HEK293 (cell line): ENCODE data around the gene EPHB1.

Experiments
- CTCF ChIA-PET: fragments of 350-600 bp; formaldehyde crosslinking; extraction: SDS; loops from one replicate; lab custom pipeline; 2021; ENCODE audit warnings: antibody characterized with exemption; lab: Yijun Ruan, JAX
- POLR2A ChIA-PET: fragments of 300-600 bp; formaldehyde crosslinking; extraction: SDS; loops from one replicate; lab custom pipeline; 2020; ENCODE audit warnings: antibody characterized with exemption, inconsistent platforms; lab: Yijun Ruan, JAX
- H3K27ac ChIP-seq: fragments of 200-500 bp; sonication (Bioruptor generic); 2 replicates; pipeline ENCODE4 v1.5.1; 2014; ENCODE audit warnings: low read depth, low read length, control low read depth, inconsistent platforms; ENCODE audit errors: extremely low read depth
- H3K36me3 ChIP-seq, 2 experiments: fragments of 200-500 bp in 1 of 2; sonication (Bioruptor generic) in 1 of 2; 1 replicate in 1 of 2; 2 replicates in 1 of 2; pipeline ENCODE4 v1.5.1; 2014 to 2017; ENCODE audit warnings: inconsistent platforms in 2 of 2, low read length in 2 of 2; ENCODE audit not compliant: control insufficient read depth in 2 of 2, insufficient read depth in 1 of 2
- H3K4me1 ChIP-seq: fragments of 200-500 bp; sonication (Bioruptor generic); 2 replicates; pipeline ENCODE4 v1.5.1; 2014; ENCODE audit warnings: mild to moderate bottlenecking, low read length, inconsistent platforms; ENCODE audit not compliant: control insufficient read depth, insufficient read depth
- H3K4me3 ChIP-seq: 2 replicates; pipeline ENCODE4 v1.5.1; 2011; ENCODE audit warnings: low read depth, mild to moderate bottlenecking, control low read depth, low read length, moderate library complexity
- H3K9me3 ChIP-seq: fragments of 200-500 bp; sonication (Bioruptor generic); 2 replicates; pipeline ENCODE4 v1.5.1; 2014; ENCODE audit warnings: low read depth, low read length, inconsistent platforms; ENCODE audit not compliant: control insufficient read depth, insufficient read depth
- GFI1B ChIP-seq: fragments of 450-650 bp; formaldehyde crosslinking; IDR thresholded peaks from 2 replicates; pipeline ENCODE4 v1.5.1; 2016; ENCODE audit warnings: missing biosample characterization, missing genetic modification characterization
- HOXD13 ChIP-seq: sonication (generic); formaldehyde crosslinking; IDR thresholded peaks from 2 replicates; pipeline ENCODE4 v1.8.0; 2022; ENCODE audit warnings: missing genetic modification reagents, borderline replicate concordance
- KLF16 ChIP-seq: fragments of 450-650 bp; formaldehyde crosslinking; IDR thresholded peaks from 2 replicates; pipeline ENCODE4 v1.5.1; 2017; ENCODE audit warnings: missing biosample characterization, missing genetic modification characterization
- SP3 ChIP-seq: fragments of 450-650 bp; formaldehyde crosslinking; IDR thresholded peaks from 2 replicates; pipeline ENCODE4 v1.5.1; 2016; ENCODE audit warnings: missing biosample characterization, missing genetic modification characterization
- YY2 ChIP-seq: fragments of 450-650 bp; formaldehyde crosslinking; IDR thresholded peaks from 2 replicates; pipeline ENCODE4 v1.5.1; 2016; ENCODE audit warnings: missing biosample characterization, missing genetic modification characterization
- ZNF157 ChIP-seq: fragments of 450-650 bp; formaldehyde crosslinking; IDR thresholded peaks from 2 replicates; pipeline ENCODE4 v1.5.1; 2016; ENCODE audit warnings: missing biosample characterization, missing genetic modification characterization
- ZNF16 ChIP-seq: fragments of 450-650 bp; formaldehyde crosslinking; IDR thresholded peaks from 2 replicates; pipeline ENCODE4 v1.5.1; 2016; ENCODE audit warnings: low read depth, missing biosample characterization, missing genetic modification characterization
- ZNF19 ChIP-seq: fragments of 450-650 bp; formaldehyde crosslinking; IDR thresholded peaks from 2 replicates; pipeline ENCODE4; 2016; ENCODE audit warnings: missing biosample characterization, missing genetic modification characterization, low read depth
- ZNF2 ChIP-seq: fragments of 450-650 bp; formaldehyde crosslinking; IDR thresholded peaks from 2 replicates; pipeline ENCODE4 v1.5.1; 2016; ENCODE audit warnings: missing biosample characterization, missing genetic modification characterization
- ZNF223 ChIP-seq: fragments of 450-650 bp; formaldehyde crosslinking; IDR thresholded peaks from 2 replicates; pipeline ENCODE4 v1.5.1; 2016; ENCODE audit warnings: missing biosample characterization, missing genetic modification characterization
- ZNF354C ChIP-seq: fragments of 450-650 bp; formaldehyde crosslinking; IDR thresholded peaks from 2 replicates; pipeline ENCODE4 v1.5.1; 2016; ENCODE audit warnings: missing biosample characterization, missing genetic modification characterization, low read depth, borderline replicate concordance
- ZNF549 ChIP-seq: fragments of 450-650 bp; IDR thresholded peaks from 2 replicates; pipeline ENCODE4 v1.5.1; 2018; ENCODE audit warnings: missing biosample characterization, missing genetic modification characterization, mild to moderate bottlenecking, inconsistent platforms, moderate library complexity
- ZNF701 ChIP-seq: fragments of 450-650 bp; formaldehyde crosslinking; IDR thresholded peaks from 2 replicates; pipeline ENCODE4 v1.5.1; 2016; ENCODE audit warnings: missing biosample characterization, missing genetic modification characterization
- ZNF707 ChIP-seq: fragments of 450-650 bp; formaldehyde crosslinking; IDR thresholded peaks from 2 replicates; pipeline ENCODE4 v1.5.1; 2016; ENCODE audit warnings: missing biosample characterization, missing genetic modification characterization
- TF ChIP-seq, protein P1 (sequence below): fragments of 450-650 bp; formaldehyde crosslinking; IDR thresholded peaks from 2 replicates; pipeline ENCODE4 v1.5.1; 2017; ENCODE audit warnings: missing biosample characterization, missing genetic modification characterization
- TF ChIP-seq, protein P2 (sequence below): fragments of 450-650 bp; formaldehyde crosslinking; IDR thresholded peaks from 2 replicates; pipeline ENCODE4 v1.5.1; 2016; ENCODE audit warnings: missing biosample characterization, missing genetic modification characterization
- TF ChIP-seq, protein P3 (sequence below): fragments of 450-650 bp; formaldehyde crosslinking; IDR thresholded peaks from 2 replicates; pipeline ENCODE4 v1.5.1; 2016; ENCODE audit warnings: missing biosample characterization, missing genetic modification characterization, borderline replicate concordance
- TF ChIP-seq, protein P4 (sequence below): fragments of 450-650 bp; formaldehyde crosslinking; IDR thresholded peaks from 2 replicates; pipeline ENCODE4 v1.5.1; 2017; ENCODE audit warnings: missing biosample characterization, missing genetic modification characterization
- TF ChIP-seq, protein P5 (sequence below): sonication (generic); formaldehyde crosslinking; IDR thresholded peaks from 2 replicates; pipeline ENCODE4 v1.8.1; 2022; ENCODE audit warnings: mild to moderate bottlenecking, moderate library complexity, missing genetic modification reagents
- TF ChIP-seq, protein P6 (sequence below): IDR thresholded peaks from 2 replicates; pipeline ENCODE4 v1.6.1; 2011; ENCODE audit warnings: mild to moderate bottlenecking, low read depth, low read length, borderline replicate concordance

EPHB1 gene

DNA sequence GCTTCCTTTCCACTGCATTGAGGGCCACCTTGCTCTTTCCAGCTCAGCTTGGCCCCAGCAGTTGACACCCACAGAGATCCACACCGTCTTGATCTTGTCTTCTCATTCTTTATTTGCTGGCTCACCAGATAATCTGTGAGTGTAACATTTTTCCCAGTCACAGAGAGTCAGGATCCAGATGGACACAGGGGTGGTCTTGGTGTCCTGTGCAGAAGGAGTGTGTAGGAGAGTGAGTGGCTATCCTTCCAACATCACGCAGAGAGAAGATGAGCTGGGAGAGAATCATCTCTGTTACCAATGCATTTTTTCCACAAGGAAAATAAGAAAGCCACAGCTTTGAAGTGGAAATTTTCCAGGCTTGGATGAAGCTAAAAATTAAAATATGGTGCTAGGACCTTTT is 100.1 kb downstream of the EPHB1 start (continued):
- TF ChIP-seq, protein P1, sequence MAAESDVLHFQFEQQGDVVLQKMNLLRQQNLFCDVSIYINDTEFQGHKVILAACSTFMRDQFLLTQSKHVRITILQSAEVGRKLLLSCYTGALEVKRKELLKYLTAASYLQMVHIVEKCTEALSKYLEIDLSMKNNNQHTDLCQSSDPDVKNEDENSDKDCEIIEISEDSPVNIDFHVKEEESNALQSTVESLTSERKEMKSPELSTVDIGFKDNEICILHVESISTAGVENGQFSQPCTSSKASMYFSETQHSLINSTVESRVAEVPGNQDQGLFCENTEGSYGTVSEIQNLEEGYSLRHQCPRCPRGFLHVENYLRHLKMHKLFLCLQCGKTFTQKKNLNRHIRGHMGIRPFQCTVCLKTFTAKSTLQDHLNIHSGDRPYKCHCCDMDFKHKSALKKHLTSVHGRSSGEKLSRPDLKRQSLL = no peak
- TF ChIP-seq, protein P2, sequence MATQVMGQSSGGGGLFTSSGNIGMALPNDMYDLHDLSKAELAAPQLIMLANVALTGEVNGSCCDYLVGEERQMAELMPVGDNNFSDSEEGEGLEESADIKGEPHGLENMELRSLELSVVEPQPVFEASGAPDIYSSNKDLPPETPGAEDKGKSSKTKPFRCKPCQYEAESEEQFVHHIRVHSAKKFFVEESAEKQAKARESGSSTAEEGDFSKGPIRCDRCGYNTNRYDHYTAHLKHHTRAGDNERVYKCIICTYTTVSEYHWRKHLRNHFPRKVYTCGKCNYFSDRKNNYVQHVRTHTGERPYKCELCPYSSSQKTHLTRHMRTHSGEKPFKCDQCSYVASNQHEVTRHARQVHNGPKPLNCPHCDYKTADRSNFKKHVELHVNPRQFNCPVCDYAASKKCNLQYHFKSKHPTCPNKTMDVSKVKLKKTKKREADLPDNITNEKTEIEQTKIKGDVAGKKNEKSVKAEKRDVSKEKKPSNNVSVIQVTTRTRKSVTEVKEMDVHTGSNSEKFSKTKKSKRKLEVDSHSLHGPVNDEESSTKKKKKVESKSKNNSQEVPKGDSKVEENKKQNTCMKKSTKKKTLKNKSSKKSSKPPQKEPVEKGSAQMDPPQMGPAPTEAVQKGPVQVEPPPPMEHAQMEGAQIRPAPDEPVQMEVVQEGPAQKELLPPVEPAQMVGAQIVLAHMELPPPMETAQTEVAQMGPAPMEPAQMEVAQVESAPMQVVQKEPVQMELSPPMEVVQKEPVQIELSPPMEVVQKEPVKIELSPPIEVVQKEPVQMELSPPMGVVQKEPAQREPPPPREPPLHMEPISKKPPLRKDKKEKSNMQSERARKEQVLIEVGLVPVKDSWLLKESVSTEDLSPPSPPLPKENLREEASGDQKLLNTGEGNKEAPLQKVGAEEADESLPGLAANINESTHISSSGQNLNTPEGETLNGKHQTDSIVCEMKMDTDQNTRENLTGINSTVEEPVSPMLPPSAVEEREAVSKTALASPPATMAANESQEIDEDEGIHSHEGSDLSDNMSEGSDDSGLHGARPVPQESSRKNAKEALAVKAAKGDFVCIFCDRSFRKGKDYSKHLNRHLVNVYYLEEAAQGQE (tag by site-specific recombination) = no peak
- TF ChIP-seq SP3 = no peak

DNA sequence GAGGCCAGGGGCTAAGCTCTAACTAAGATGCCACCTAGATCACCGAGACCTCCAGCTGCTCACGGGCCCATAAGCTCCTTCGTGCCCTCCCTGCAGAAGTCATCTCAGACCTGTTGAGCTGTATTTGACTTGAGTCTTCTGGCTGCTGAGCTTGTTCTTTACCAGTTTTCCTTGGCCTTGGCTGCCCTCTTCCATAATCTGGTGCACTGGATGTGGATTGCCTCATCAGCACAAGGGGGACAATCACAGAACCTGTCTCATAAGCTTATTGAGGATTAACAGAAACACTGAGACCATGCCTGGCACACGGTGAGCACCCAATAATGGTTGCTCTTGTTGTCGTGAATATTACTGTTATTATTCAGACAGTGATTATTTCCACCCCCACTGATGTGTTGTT is 101.1 kb downstream of the EPHB1 start:
- ChIA-PET CTCF (interaction anchor here (1.0 kb wide), 2 partner anchors 295 to 608 kb away, joined by 4 read pairs; no protein-coding TSS in a partner anchor), POLR2A (no interaction called here)
- TF ChIP-seq GFI1B (no peak), ZNF19 (tag by site-specific recombination) (no peak), KLF16 (tag by site-specific recombination) (no peak), HOXD13 (CRISPR knock-in tag) (no peak), ZNF2 (tag by site-specific recombination) (no peak), ZNF223 (no peak), ZNF701 (tag by site-specific recombination) (no peak), ZNF354C (tag by site-specific recombination) (no peak), ZNF157 (tag by site-specific recombination) (no peak), ZNF16 (tag by site-specific recombination) (no peak), ZNF707 (tag by site-specific recombination) (no peak), YY2 (tag by site-specific recombination) (no peak), ZNF549 (tag by site-specific recombination) (no peak)
- TF ChIP-seq, protein P3, sequence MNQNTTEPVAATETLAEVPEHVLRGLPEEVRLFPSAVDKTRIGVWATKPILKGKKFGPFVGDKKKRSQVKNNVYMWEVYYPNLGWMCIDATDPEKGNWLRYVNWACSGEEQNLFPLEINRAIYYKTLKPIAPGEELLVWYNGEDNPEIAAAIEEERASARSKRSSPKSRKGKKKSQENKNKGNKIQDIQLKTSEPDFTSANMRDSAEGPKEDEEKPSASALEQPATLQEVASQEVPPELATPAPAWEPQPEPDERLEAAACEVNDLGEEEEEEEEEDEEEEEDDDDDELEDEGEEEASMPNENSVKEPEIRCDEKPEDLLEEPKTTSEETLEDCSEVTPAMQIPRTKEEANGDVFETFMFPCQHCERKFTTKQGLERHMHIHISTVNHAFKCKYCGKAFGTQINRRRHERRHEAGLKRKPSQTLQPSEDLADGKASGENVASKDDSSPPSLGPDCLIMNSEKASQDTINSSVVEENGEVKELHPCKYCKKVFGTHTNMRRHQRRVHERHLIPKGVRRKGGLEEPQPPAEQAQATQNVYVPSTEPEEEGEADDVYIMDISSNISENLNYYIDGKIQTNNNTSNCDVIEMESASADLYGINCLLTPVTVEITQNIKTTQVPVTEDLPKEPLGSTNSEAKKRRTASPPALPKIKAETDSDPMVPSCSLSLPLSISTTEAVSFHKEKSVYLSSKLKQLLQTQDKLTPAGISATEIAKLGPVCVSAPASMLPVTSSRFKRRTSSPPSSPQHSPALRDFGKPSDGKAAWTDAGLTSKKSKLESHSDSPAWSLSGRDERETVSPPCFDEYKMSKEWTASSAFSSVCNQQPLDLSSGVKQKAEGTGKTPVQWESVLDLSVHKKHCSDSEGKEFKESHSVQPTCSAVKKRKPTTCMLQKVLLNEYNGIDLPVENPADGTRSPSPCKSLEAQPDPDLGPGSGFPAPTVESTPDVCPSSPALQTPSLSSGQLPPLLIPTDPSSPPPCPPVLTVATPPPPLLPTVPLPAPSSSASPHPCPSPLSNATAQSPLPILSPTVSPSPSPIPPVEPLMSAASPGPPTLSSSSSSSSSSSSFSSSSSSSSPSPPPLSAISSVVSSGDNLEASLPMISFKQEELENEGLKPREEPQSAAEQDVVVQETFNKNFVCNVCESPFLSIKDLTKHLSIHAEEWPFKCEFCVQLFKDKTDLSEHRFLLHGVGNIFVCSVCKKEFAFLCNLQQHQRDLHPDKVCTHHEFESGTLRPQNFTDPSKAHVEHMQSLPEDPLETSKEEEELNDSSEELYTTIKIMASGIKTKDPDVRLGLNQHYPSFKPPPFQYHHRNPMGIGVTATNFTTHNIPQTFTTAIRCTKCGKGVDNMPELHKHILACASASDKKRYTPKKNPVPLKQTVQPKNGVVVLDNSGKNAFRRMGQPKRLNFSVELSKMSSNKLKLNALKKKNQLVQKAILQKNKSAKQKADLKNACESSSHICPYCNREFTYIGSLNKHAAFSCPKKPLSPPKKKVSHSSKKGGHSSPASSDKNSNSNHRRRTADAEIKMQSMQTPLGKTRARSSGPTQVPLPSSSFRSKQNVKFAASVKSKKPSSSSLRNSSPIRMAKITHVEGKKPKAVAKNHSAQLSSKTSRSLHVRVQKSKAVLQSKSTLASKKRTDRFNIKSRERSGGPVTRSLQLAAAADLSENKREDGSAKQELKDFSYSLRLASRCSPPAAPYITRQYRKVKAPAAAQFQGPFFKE (tag by site-specific recombination) = no peak
- TF ChIP-seq, protein P4, sequence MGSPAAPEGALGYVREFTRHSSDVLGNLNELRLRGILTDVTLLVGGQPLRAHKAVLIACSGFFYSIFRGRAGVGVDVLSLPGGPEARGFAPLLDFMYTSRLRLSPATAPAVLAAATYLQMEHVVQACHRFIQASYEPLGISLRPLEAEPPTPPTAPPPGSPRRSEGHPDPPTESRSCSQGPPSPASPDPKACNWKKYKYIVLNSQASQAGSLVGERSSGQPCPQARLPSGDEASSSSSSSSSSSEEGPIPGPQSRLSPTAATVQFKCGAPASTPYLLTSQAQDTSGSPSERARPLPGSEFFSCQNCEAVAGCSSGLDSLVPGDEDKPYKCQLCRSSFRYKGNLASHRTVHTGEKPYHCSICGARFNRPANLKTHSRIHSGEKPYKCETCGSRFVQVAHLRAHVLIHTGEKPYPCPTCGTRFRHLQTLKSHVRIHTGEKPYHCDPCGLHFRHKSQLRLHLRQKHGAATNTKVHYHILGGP (tag by site-specific recombination) = no peak
- TF ChIP-seq, protein P5, sequence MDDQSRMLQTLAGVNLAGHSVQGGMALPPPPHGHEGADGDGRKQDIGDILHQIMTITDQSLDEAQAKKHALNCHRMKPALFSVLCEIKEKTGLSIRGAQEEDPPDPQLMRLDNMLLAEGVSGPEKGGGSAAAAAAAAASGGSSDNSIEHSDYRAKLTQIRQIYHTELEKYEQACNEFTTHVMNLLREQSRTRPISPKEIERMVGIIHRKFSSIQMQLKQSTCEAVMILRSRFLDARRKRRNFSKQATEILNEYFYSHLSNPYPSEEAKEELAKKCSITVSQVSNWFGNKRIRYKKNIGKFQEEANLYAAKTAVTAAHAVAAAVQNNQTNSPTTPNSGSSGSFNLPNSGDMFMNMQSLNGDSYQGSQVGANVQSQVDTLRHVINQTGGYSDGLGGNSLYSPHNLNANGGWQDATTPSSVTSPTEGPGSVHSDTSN (CRISPR knock-in tag) = no peak
- TF ChIP-seq, protein P6, sequence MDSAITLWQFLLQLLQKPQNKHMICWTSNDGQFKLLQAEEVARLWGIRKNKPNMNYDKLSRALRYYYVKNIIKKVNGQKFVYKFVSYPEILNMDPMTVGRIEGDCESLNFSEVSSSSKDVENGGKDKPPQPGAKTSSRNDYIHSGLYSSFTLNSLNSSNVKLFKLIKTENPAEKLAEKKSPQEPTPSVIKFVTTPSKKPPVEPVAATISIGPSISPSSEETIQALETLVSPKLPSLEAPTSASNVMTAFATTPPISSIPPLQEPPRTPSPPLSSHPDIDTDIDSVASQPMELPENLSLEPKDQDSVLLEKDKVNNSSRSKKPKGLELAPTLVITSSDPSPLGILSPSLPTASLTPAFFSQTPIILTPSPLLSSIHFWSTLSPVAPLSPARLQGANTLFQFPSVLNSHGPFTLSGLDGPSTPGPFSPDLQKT = no peak
- Histone ChIP-seq H3K9me3 (no peaks in the 10 kb centered on the region), H3K27ac (no peak overlapping the region), H3K4me3 (no peak overlapping the region), H3K36me3 (no peaks in the 10 kb centered on the region), H3K4me1 (no peaks in the 10 kb centered on the region)
